ENCODE results near the gene MYL10.

Gene MYL10

DNA sequence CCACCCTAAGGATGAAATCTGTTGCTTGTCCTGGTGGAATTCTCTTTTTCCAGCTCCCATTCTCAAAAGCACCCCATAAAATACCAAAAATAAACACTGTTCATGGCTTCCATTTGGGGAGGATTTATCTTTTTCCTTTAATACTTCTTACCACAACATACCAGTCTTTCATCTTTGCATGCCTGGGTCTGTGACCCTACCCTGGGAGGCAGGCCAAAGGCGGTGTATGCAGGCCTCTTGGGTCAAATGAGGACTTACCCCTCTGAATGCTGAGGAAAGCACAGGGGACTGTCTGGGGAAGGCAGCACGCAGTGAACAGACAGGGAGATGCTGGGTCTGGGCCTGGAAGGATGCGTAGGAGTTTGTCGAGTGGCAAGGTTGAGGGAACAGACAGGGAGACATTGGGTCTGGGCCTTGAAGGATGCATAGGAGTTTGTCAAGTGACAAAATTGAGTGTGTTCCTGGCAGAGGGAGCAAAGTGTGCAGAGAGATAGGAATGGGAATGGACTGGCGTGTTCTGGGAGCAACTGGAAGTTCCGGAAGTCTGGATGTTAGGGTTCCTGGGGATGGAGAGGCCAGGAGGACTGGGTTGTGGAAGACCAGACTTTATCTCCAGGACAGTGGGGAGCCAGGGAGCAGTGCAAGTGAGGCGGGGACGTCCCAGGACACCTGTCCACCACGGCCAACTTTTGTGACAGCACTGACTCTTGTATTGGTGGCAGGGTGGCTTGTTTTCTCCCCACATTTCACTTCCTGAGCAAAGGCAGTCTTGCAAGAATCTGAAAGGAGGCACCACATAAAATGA lies 40.8 kb downstream of the MYL10 start:
- H3K4me2 ChIP-seq (ENCODE audit: low read length, poor library complexity, severe bottlenecking), result no peak overlapping the region
- peaks cover 4% of the 10 kb centered on the region for H3K9me3 ChIP-seq (ENCODE audit: control insufficient read depth, low read length)
- H2BK12ac ChIP-seq (ENCODE audit: low read length in 2 of 2), result no peak overlapping the region
- H3K4me1 ChIP-seq (ENCODE audit: control insufficient read depth, insufficient read depth, low read depth, low read length), result peaks cover 1% of the 10 kb centered on the region
- no peak overlapping the region for H3K14ac ChIP-seq (ENCODE audit: low read length in 2 of 2)
- no peak overlapping the region for H2AFZ ChIP-seq (ENCODE audit: low read depth, low read length)
- H3K27ac ChIP-seq (ENCODE audit: low read length, poor library complexity, severe bottlenecking), result no peak overlapping the region
- H2AK5ac ChIP-seq (ENCODE audit: low read length, severe bottlenecking), result no peak overlapping the region
- no peak overlapping the region for H3K4me3 ChIP-seq (ENCODE audit: insufficient read depth in 1 of 2, low read depth in 1 of 2, low read length in 2 of 2)
- H3K18ac ChIP-seq (ENCODE audit: low read depth in 1 of 2, low read length in 2 of 2), result no peak overlapping the region
- H3K4ac ChIP-seq (ENCODE audit: low read depth in 1 of 2, low read length in 2 of 2), result no peak overlapping the region
- H3K27me3 ChIP-seq (ENCODE audit: control insufficient read depth in 1 of 2, insufficient read depth in 1 of 2, low read length in 2 of 2), result peaks cover 5 to 38% of the 10 kb centered on the region in 2 experiments
- DNase-seq, result no peak
- no peak overlapping the region for H2BK120ac ChIP-seq (ENCODE audit: low read depth, low read length)
- H2BK15ac ChIP-seq (ENCODE audit: low read depth, poor library complexity, severe bottlenecking), result no peak overlapping the region
- H2BK5ac ChIP-seq (ENCODE audit: low read depth, low read length, poor library complexity, severe bottlenecking), result no peak overlapping the region
- no peak overlapping the region for H3K9ac ChIP-seq (ENCODE audit: low read length)
- H4K8ac ChIP-seq (ENCODE audit: low read length), result no peak overlapping the region
- WGBS, result 77% methylated on average over 9 of the region's 9 CpGs
- peaks cover 0 to 3% of the 10 kb centered on the region in 2 experiments for H3K36me3 ChIP-seq (ENCODE audit: control insufficient read depth in 1 of 2, insufficient read depth in 2 of 2, low read depth in 1 of 2, low read length in 2 of 2)
- H4K91ac ChIP-seq (ENCODE audit: low read length), result no peak overlapping the region
- no peaks in the 10 kb centered on the region for H3K79me1 ChIP-seq (replicated peaks; ENCODE audit: low read length, poor library complexity, severe bottlenecking)
- H3K23ac ChIP-seq (ENCODE audit: low read length in 2 of 2), result no peak overlapping the region

DNA sequence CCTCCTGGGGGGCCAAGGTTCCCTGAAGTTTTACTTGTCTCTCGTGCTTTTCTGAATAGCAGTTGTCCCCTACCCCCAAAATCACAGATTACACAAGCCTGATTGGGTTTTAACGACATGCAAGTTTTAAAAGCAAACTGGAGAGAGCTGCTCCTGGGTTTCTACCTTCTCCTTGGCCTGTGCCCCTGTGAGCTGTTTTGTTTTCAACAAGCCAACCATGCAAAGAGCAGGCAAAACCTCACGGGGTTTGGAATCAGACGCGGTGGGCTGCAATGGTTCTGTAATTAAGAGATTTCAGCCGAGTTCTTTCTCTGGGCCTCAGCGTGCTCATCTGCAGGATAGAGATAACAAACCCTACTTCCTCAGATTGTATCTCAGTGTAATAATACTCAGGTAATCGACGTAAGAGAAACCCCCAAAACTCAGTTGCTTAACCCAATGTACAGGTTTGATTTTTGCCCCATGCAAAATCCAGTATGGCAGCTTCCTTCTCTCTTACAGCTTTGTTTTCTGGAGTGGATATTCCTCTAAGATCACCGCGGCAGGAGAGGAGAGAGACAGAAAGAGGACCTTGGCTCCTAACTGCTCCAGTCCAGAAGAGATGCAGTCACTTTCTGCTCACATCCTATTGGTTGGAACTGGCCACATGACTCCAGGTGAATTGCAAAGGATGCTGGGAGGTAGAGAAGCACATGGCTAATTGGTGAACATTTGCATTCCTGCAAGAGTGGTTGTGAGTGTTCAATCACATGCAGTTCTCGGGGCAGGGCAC lies 42.0 kb downstream of the MYL10 start:
- H3K27me3 ChIP-seq (ENCODE audit: control insufficient read depth in 1 of 2, insufficient read depth in 1 of 2, low read length in 2 of 2), result peaks cover 3 to 37% of the 10 kb centered on the region in 2 experiments
- no peaks in the 10 kb centered on the region for H3K79me1 ChIP-seq (replicated peaks; ENCODE audit: low read length, poor library complexity, severe bottlenecking)
- H4K8ac ChIP-seq (ENCODE audit: low read length), result no peak overlapping the region
- H3K4ac ChIP-seq (ENCODE audit: low read depth in 1 of 2, low read length in 2 of 2), result no peak overlapping the region
- H2BK120ac ChIP-seq (ENCODE audit: low read depth, low read length), result no peak overlapping the region
- peaks cover 0 to 3% of the 10 kb centered on the region in 2 experiments for H3K36me3 ChIP-seq (ENCODE audit: control insufficient read depth in 1 of 2, insufficient read depth in 2 of 2, low read depth in 1 of 2, low read length in 2 of 2)
- H3K4me1 ChIP-seq (ENCODE audit: control insufficient read depth, insufficient read depth, low read depth, low read length), result peaks cover 1% of the 10 kb centered on the region
- H2AFZ ChIP-seq (ENCODE audit: low read depth, low read length), result no peak overlapping the region
- no peak overlapping the region for H3K4me2 ChIP-seq (ENCODE audit: low read length, poor library complexity, severe bottlenecking)
- H3K27ac ChIP-seq (ENCODE audit: low read length, poor library complexity, severe bottlenecking), result no peak overlapping the region
- H3K4me3 ChIP-seq (ENCODE audit: insufficient read depth in 1 of 2, low read depth in 1 of 2, low read length in 2 of 2), result no peak overlapping the region
- H3K9me3 ChIP-seq (ENCODE audit: control insufficient read depth, low read length), result peaks cover 7% of the 10 kb centered on the region
- no peak overlapping the region for H2AK5ac ChIP-seq (ENCODE audit: low read length, severe bottlenecking)
- no peak overlapping the region for H2BK5ac ChIP-seq (ENCODE audit: low read depth, low read length, poor library complexity, severe bottlenecking)
- DNase-seq, result no peak
- H2BK15ac ChIP-seq (ENCODE audit: low read depth, poor library complexity, severe bottlenecking), result no peak overlapping the region
- H3K9ac ChIP-seq (ENCODE audit: low read length), result no peak overlapping the region
- no peak overlapping the region for H3K14ac ChIP-seq (ENCODE audit: low read length in 2 of 2)
- no peak overlapping the region for H4K91ac ChIP-seq (ENCODE audit: low read length)
- no peak overlapping the region for H3K23ac ChIP-seq (ENCODE audit: low read length in 2 of 2)
- H2BK12ac ChIP-seq (ENCODE audit: low read length in 2 of 2), result no peak overlapping the region
- WGBS, result 93% methylated on average over 12 of the region's 12 CpGs
- H3K18ac ChIP-seq (ENCODE audit: low read depth in 1 of 2, low read length in 2 of 2), result no peak overlapping the region

DNA sequence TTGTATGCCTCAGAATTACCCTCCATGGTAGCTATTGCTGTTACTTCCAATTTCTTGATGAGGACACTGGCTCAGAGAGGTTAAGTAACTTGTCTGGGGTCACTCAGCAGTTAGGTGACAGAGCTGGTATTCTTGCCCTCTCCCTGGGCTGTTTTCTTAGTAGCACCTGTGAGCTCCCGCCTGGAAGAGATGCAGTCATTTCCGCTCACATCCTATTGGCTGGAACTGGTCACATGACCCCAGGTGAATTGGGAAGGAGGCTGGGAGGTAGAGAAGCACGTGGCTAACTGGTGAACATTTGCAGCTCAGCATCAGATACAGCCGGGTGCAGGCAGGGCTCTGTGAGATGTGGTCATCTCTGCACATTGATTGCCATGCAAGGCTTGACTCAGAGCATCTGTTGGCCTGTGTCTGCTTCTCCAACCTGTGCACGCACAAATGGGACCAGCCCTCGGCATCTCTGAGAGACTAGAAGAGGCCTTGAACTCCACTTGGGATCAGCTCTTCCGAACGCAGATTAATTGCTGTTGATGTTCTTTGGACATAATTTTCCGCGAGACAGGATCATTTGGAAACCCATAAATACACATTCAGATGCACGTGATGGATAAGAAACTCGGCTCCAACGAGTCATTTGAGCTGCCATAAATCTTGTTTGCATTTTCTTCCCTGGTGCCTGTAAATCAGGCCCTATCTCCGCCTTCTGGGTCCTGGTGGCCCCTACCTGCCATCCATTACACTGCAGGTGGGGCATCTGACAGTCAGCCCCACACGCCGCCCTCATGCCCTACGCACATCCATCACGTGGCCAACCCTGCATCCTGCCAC lies 42.8 kb downstream of the MYL10 start:
- H3K23ac ChIP-seq (ENCODE audit: low read length in 2 of 2), result no peak overlapping the region
- H3K9me3 ChIP-seq (ENCODE audit: control insufficient read depth, low read length), result peaks cover 7% of the 10 kb centered on the region
- H3K36me3 ChIP-seq (ENCODE audit: control insufficient read depth in 1 of 2, insufficient read depth in 2 of 2, low read depth in 1 of 2, low read length in 2 of 2), result peaks cover 0 to 3% of the 10 kb centered on the region in 2 experiments
- H2BK5ac ChIP-seq (ENCODE audit: low read depth, low read length, poor library complexity, severe bottlenecking), result no peak overlapping the region
- no peak overlapping the region for H3K4me2 ChIP-seq (ENCODE audit: low read length, poor library complexity, severe bottlenecking)
- H3K27ac ChIP-seq (ENCODE audit: low read length, poor library complexity, severe bottlenecking), result no peak overlapping the region
- DNase-seq, result no peak
- H3K4ac ChIP-seq (ENCODE audit: low read depth in 1 of 2, low read length in 2 of 2), result no peak overlapping the region
- peaks cover 1% of the 10 kb centered on the region for H3K4me1 ChIP-seq (ENCODE audit: control insufficient read depth, insufficient read depth, low read depth, low read length)
- H3K18ac ChIP-seq (ENCODE audit: low read depth in 1 of 2, low read length in 2 of 2), result no peak overlapping the region
- no peaks in the 10 kb centered on the region for H3K79me1 ChIP-seq (replicated peaks; ENCODE audit: low read length, poor library complexity, severe bottlenecking)
- H4K8ac ChIP-seq (ENCODE audit: low read length), result no peak overlapping the region
- 65% methylated on average over 18 of the region's 18 CpGs for WGBS
- peaks cover 3 to 43% of the 10 kb centered on the region in 2 experiments for H3K27me3 ChIP-seq (ENCODE audit: control insufficient read depth in 1 of 2, insufficient read depth in 1 of 2, low read length in 2 of 2)
- no peak overlapping the region for H2BK15ac ChIP-seq (ENCODE audit: low read depth, poor library complexity, severe bottlenecking)
- H4K91ac ChIP-seq (ENCODE audit: low read length), result no peak overlapping the region
- H3K14ac ChIP-seq (ENCODE audit: low read length in 2 of 2), result no peak overlapping the region
- H3K9ac ChIP-seq (ENCODE audit: low read length), result no peak overlapping the region
- no peak overlapping the region for H2AK5ac ChIP-seq (ENCODE audit: low read length, severe bottlenecking)
- H2BK120ac ChIP-seq (ENCODE audit: low read depth, low read length), result no peak overlapping the region
- no peak overlapping the region for H2BK12ac ChIP-seq (ENCODE audit: low read length in 2 of 2)
- H2AFZ ChIP-seq (ENCODE audit: low read depth, low read length), result no peak overlapping the region
- no peak overlapping the region for H3K4me3 ChIP-seq (ENCODE audit: insufficient read depth in 1 of 2, low read depth in 1 of 2, low read length in 2 of 2)

Measured in mesenchymal stem cell (in vitro differentiated cells and primary cell).